Erythroblast (primary cell): ENCODE data around the gene ACSF3.
"Not testable (repeated sequence)": the region's sequence is repeated elsewhere in the genome, so short reads cannot be mapped to it uniquely, and the experiment has no call there.

ENCODE experiments used
- DNase-seq, 2 experiments: peaks; one replicate each; lab custom pipeline; 2025; lab: John Stamatoyannopoulos, UW
- GATA1 ChIP-seq: IDR thresholded peaks from 2 replicates; pipeline ENCODE4 v1.6.1; 2011; ENCODE audit warnings: low read depth, mild to moderate bottlenecking, control low read depth, low read length, moderate library complexity
- POLR2A ChIP-seq: IDR thresholded peaks from 2 replicates; pipeline ENCODE4 v1.6.1; 2011; ENCODE audit warnings: mild to moderate bottlenecking, low read length

The ACSF3 gene

DNA sequence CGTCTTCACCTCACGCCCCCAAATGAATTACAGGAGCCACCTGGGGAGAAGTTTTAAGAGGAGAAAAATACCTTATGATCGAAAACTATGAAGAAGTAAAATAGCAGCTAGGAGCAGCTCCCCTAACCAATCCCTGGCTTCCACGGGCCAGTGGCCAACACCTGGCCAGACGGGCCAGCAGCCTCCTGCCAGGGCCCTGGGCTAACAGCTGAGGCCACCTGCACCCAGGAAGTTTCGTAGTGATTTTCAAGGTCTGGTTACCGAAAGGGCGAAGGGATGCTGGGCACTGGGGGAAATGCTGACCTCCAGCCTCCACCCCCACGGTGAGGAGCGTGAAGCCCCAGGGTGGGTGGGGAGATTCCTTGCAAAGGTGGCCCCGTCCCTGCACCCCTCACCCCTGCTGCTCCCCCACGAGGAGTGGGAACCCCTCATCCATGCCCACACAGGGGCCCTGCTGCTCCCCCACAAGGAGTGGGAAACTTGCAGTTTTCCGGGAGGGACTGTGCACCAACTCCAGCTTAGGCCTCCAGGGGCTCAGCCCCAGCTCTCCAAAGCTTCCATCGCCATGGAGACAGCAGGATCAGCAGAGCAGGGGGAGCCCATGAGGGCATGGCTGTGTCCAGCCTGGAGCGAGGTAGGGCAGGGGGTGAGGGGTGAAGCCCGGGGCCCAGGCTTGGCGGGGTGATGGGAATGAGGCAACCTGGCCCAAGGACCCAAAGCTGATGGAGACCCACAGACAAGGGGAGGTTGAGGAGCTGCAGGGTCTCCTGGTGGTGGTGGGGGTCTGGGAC lies 31.9 kb upstream of the ACSF3 start:
- TF ChIP-seq POLR2A (no peak), GATA1 (no peak)
- DNase-seq = no peak

DNA sequence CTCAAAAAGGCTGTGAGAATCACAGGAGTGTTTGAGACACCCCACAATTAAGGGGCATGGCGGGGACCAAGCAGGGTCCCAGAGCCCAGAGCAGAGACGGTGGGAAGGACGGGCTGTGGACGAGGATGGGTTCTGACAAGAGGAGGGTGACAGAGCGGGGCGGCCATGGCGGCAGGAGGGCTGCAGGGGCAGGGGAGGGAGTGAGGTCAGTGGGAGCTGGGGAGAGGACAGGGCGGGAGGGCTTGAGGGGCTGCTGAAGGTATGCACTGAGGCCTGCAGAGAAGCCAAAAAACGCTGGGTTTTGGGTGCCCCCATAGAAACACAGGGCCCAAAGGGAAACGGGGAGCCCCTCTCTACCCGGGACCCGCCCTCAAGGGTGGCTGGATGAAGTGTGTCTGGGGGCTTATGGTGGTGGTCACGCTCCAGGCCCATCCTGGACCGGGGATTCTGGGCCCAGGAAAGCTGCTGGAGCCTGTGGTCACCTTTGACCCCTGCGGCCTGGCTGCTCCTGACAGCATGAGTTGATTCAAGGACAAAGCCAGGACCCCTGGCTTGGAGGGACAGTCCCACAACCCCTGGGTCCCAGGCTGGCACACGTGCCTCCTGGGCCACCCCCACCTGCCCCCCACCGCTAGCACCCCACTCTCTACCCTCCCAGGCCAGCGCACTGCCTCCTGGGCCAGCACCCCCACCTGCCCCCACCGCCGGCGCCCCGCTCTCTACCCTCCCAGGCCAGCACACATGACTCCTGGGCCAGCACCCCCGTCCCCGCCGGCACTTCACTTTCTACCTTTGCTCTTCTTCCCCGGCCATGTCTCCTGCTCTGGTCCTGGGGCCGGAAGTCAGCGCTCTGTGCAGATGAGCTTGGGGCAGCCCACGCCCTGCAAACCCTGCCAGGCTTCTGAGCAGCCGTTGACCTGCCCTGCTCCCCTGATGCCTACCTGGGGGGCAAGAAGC lies 31.0 kb upstream of the ACSF3 start:
- TF ChIP-seq POLR2A (no peak), GATA1 (no peak)
- DNase-seq = no peak

DNA sequence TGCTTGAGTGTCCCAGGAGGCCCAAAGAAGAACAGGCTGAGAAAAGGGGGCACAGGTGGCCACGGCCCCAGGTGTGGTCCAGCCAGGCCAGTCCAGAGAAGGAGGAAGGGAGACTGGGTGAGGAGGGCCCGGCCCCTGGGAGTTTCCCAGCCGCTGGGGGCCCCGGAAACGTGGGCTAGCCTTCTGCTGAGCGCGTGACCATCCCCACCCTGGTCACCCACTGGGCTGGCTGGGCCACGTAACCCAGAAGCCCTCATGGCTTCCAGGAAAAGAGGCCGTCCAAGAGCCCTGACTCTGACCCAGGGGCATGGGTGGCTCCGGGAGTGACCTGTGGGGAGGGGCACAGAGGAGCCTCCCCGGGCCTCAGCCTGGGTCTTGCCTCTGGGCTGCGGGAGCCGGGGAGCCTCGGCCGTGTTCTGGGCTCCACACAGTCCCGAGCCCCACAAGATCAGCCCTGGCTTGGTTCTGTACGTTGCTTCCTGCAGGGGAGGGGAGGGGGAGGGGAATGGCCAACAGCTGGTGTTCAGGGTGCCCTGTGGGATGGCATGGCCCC lies 29.8 kb upstream of the ACSF3 start:
- TF ChIP-seq POLR2A (no peak), GATA1 (no peak)
- DNase-seq = no peak

DNA sequence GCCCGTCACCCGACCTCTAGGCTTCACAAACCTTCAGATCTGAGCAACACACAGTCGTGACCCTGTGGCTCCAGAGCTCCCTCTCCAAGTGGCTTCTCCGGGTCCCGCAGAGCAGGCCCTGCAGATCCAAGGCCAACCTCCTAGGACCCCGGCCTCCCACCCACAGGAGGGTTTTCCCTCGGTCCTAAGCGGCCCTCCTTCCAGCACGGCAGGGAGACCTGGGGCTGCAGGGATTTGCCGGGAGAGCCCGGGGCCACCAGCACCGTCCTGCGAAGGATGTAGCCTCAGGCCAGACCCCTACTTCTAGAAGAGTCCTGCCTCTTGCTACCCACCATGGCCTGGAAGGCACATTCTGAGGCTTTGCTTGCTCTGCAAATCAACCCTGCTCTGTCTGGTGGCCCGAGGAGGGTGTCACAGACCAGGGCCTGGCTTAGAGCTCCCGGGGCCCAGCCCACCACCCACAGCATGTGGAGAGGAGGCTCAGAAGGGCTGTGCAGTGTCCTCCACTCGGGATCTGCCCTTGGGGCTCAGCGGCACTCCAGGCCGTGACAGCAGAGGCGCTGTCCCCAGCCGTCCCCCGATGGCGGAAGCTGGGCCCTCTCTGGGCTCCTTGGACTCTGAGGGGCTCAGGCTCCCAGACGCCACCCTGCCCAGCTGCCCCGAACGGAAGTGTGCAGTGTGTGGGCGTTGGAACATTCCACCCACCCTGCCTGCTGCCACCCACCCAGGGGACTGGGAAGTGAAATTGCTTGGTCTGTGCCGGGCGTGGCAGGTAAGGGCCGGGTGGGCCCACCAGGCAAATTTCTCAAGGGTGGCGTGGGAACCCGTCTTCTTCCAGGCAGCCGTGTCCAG lies 28.8 kb upstream of the ACSF3 start:
- no peak for DNase-seq
- TF ChIP-seq POLR2A = no peak

DNA sequence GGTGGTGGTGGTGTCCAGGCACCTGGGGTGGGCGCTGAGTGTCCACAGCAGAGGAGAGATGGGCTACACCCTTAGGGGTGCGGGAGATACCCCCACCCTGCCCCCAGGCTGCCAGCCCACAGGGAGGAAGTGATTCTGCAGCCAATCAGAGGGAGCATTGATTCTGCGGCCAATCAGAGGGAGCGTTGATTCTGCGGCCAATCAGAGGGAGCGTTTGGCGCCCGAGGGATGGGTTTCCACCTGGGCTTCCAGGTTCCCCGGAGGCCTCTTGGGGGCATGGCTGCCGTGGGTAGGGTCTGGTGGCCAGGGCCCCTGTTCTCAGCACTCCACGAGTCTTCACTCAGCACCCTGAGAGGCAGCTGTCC lies 28.2 kb upstream of the ACSF3 start:
- TF ChIP-seq GATA1 (no peak), POLR2A (no peak)
- DNase-seq = no peak

DNA sequence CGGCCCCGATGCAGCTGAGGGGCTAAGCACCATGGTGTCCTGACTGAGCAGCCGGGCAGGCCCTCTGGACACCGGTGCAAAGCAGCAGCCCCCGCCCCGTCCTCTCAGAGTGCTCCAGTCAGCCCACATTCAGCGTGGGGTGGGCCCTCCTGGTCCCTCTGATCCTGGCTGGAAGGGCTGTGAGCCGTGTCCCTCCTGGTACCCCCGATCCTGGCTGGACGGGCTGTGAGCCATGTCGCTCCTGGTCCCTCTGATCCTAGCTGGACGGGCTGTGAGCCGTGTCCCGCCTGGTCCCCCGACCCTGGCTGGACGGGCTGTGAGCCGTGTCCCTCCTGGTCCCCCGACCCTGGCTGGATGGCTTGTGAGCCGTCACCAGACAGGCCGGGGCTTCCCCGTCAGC lies 26.9 kb upstream of the ACSF3 start:
- DNase-seq = no peak
- TF ChIP-seq POLR2A (no peak), GATA1 (no peak)

DNA sequence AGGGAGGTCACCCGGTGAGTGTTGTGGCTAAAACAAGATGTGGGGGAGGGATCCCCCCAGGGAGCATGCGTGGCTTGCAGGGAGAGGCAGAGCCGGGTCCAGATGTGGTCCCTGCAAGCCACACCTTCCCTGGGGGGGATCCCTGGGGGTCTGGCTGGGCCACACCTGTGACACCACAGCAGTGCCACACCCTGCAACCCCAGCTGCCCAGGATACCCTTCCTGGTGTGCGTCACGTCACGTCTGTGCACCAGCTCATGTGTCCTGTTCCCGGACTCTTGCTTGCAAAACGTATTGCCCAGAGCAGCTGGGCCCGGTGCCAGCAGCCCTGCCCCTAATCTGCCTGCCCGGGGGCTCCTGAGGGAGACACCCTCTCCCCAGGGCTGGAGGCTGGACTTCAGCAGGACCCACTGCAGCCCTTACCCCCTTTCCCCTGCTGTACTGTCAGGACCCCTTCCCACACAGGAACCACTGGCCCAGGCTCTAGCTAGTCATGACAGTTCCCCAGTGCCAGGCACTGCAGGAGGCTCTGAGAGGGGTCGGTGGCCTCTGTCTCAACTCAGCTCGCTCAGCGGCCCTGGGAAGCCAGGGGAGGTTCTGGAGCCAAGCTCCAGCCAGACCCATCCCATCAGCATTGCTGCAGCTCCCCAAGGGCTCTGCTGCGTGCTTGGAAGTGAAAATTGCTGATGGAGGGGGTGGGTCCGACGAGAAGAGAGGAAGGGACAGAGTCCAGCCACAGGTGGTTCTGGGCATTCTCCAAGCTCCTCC lies 25.8 kb upstream of the ACSF3 start:
- DNase-seq = no peak
- no peak for TF ChIP-seq POLR2A
- TF ChIP-seq GATA1 = no peak

DNA sequence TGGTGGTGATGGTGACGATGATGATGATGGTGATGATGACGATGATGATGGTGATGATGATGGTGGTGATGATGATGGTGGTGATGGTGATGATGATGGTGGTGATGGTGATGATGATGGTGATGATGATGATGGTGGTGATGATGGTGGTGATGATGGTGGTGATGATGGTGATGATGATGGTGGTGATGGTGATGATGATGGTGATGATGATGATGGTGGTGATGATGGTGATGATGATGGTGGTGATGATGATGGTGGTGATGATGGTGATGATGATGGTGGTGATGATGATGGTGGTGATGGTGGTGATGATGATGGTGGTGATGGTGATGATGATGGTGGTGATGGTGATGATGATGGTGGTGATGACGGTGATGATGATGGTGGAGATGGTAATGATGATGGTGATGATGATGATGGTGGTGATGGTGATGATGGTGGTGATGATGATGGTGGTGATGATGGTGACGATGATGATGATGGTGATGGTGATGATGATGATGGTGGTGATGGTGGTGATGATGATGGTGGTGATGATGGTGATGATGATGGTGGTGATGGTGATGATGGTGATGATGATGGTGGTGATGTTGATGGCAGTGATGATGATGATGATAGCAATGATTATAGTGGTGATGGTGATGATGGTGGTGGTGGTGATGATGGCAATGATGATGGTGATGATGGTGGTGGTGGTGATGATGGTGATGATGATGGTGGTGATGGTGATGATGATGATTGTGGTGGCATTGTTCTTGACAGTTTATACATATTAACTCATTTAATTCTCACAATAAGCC lies 24.6 kb upstream of the ACSF3 start:
- DNase-seq = not testable (repeated sequence)

DNA sequence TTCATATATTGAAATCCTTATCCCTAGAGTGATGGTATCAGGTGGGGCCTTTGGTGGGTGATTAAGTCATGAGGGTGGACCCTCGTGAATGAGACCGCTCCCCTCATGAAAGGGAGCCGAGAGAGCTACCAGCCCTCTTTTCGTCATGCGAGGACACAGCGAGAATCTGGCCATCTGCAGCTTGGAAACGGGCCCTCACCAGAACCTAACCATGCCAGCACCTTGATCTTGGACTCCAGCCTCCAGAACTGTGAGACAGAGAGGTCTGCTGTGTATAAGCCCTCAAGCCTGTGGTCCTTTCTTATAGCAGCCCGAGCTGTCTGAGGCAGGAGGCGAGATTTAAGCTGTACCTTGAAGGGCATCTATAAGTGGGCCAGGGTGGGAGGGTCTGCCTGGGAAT lies 23.7 kb upstream of the ACSF3 start:
- TF ChIP-seq POLR2A (no peak), GATA1 (no peak)
- DNase-seq = no peak

DNA sequence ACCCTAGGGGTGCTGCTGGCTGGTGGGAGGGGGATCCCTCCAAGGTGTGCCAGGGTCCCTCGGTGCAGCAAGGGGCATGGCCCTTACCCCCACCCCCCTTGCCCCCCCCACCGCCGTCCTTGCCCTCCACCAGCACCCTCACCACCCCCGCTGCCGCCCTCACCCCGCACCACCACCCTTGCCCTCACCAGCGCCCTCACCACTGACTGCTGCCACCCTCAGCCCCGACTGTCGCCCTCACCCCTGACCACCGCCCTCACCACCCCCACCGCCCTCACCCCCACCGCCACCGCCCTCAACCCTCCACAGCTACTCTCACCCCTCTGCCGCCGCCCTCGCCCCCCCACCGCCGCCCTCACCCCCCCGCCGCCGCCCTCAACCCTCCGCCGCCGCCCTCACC lies 23.1 kb upstream of the ACSF3 start:
- no peak for TF ChIP-seq POLR2A
- no peak for TF ChIP-seq GATA1

DNA sequence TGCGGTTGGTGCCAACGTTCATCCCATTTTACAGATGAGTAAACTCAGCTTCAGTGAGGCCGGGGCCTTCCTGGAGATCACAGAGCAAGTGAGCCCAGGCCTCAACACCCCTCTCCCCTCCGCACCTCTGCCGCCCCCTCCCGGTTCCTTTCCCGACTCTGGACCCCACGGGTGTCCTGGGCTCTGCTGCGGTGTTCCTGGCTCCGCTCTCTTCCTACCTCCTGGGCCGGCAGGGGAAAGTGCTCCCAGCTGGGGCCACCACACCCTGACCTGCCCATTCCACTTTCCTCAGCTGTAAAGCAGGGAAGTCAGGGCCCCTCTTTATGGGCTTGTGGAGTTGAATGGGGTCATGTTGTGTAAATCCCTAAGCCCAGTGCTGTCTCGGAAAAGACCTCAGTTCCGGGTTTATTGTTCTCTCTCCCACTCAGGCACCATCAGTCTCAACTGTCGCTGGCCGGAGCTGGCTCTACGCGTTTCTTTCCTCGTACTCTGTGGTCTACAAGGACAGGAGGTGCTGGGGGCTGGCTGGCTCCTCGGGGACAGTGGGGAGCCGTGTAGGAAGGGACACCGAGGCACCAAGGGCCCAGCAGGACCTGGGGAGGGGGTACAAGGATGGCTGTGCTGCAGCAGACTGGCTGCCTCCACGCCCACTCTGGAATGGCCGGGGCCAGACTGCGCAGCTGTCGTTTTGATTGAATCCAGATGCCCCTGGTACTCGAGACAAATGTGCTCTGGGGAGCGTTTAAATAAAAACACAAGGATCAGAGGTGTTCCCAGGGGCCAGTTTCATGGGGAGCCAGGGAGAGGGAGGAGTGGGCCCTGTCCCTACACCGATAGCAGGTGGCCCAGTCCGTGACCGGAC lies 21.7 kb upstream of the ACSF3 start:
- TF ChIP-seq GATA1 (no peak), POLR2A (no peak)
- no peak for DNase-seq

More for the DNA sequence above, 23.1 kb upstream of the ACSF3 start:
- DNase-seq = no peak
